Hepatic stellate cell (primary cell): ENCODE results near the gene PARL.
"Not testable (repeated sequence)": the region's sequence is repeated elsewhere in the genome, so short reads cannot be mapped to it uniquely, and the experiment has no call there.

Experiments used
- DNase-seq: peaks from one replicate; pipeline ENCODE4 v3.0.0; 2011; ENCODE audit warnings: low spot score

The PARL gene

DNA sequence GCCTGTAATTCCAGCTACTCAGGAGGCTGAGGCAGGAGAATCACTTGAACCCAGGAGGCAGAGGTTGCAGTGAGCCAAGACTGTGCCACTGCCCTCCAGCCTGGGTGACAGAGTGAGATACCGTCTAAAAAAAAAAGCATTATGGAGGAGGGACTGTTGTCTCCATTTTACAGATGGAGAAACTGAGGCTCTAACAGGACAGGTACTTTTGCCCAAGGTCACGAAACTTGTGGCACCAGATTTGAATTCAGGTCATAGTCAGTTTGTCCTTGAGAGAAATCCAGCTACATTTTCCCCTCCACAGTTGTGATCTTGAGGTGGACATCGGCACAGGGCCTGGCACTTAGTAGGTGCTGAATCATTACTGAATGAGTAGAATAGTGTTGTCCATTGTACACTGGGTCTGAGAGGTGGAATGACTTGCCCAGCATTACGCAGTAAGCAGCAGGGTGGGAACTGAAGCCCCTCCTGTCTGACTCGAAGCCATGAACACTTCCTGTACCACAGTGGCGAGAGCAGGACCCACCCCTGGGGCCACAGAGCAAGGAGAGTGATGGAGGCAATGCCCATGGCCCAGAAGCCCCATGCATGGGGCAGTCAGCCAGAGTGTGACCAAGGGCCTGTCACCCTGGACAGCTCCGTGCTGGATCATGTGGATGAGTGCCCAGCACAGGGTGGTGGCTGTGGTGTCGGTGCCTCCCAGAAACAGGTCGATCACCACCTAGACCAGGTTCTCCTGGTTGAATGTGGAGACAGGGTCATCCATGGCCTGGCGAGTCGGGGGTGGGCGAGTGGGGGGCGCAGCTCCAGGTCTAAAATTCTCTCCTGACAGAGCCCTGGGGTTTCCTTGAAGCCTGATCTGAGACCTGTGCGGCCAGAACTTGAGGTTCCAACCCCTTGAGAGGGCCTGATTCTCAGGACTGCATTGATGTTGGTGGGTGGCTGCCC is 20.4 kb upstream of the PARL start:
- no peak for DNase-seq

DNA sequence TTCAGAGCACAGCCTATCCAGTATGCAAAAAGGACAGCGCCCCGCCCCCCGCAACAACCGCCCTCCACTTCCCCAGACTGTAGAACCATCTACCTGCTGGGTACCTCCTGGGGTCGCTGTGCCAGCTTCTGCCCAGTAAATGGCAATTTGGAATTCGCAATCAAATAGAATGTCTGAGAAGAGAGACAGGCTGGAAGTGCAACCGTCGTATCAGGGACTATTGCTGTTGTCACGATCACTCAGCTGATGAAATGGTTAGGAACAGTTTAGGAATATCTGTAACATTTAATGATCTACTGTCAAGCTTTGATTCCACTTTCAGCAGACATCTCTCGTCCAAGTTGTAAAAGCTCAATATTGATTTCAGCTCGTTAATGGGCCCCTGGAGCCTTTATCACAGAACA is 13.3 kb upstream of the PARL start:
- DNase-seq, result no peak

DNA sequence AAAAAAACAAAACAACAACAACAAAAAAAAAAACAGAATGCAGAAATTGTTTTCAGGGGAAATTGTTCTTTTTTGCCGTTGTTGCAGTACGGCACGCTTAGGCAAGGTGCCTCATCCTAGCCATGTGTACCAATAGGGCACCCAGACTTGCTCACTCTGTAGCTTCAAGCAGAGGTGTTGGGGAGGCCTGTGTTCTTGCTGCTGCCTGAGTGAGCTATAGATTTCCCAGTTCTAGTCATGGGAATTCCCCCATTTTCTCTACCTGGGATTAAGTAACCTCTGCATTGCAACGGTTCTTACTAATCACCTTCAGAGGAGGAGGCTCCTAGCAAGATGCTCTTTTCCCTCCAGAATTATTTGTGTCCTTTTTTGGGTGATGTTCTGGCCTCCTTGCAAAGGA is 12.9 kb upstream of the PARL start:
- no peak for DNase-seq

DNA sequence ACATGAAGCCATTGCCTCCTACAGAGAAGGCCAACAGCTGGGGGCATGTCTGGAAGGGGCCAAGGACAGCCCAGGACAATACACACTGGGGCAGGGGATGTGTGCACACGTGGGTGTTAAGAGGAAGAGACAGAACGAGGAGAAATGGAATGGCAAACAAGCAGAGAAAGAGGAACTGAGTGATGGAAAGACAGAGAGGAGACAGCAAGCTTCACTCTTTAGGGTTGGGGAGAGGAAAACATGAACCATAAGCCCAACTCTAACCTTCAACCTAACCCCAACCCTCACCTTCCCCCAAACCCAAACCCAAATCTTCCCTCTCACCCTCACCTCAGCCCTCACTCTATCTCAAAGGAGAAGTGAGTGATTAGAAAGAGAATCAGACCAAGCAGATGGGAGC is 11.9 kb upstream of the PARL start:
- DNase-seq, result no peak

DNA sequence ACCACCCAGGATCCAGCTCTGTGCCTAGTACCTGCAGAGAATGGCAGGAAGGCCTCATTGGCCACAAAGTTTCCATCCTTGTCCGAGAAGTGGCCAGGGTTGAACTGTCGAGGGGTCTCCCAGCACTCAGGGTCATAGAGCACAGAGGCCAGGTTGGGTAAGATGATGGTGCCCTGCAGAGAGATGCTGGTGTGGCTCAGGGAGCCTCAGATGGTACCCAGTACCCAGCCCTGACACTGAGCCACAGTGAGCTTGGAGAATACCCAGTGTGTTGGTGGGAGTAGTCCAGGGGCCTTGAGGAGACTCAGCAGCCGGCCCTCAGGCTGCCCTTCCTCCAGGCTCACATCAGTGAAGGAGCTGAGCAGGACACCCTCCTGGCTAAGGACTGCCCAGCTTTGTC is 11.5 kb upstream of the PARL start:
- no peak for DNase-seq

DNA sequence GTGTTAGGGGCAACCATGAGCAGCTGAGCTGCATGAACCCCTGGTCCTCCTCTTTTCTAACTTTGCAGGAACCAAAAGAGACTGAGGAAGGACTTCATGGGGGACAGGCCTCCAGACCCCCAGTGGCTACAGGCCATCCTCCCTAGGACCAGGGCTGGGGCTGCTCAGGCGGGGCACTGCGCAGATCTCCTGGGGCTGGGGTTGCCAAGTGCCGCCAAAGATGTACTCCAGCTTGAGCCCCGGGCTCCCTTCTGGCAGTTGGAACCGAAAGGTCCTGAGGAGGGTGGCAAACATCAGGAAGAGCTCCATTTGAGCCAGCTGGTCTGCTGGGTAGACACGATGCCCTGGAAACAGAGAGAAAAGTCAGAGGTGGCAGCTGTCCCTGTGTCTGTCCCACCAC is 11.1 kb upstream of the PARL start:
- DNase-seq, result no peak

DNA sequence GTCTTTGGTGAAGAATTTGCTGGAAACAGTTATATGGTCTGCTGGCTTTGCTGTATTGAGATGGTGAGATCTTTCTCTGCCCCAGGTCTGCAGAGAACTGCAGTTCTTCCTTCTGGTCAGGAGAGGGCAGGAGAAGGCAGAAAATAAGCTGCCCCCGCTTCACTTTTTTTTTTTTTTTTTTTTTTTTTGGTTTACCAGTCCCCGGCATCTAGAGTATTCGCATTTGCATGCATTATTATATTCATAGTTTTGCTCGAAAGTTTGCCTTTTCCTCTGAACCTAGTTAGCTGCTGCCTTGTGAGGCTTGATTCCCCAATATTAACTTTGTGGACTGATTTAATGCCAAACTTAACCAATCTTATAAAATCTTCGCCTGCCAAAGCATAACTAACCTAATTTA is 10.6 kb upstream of the PARL start:
- peak; percentile 78 for DNase-seq

DNA sequence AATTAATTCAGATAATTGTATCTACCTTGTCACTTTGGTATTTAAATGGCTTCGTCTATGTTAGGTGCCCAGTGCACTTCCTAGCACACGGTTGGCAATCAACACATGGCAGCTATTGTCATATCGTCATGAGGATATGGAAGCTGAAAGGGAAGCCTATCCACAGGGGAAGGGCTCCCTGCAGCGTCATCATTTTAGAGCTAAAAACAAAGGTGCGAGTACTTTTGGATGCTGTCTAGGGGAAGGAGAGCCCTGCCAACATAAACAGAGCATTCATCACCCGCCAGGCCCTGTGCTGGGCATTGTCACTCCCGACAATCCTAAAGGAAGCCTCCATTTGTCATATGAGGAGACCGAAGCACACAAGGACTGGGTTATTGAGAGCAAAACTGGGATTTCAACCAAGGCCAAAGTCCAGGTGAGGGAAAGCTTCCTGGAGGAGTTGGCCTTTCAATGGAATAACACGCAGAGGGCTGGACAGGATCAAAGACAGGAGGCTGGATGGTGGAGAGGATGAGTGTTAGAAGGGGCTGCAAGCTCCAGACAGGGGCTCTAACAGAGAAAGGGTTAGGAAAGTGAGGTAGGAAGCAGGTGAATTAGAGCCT is 8.0 kb upstream of the PARL start:
- DNase-seq, result no peak

DNA sequence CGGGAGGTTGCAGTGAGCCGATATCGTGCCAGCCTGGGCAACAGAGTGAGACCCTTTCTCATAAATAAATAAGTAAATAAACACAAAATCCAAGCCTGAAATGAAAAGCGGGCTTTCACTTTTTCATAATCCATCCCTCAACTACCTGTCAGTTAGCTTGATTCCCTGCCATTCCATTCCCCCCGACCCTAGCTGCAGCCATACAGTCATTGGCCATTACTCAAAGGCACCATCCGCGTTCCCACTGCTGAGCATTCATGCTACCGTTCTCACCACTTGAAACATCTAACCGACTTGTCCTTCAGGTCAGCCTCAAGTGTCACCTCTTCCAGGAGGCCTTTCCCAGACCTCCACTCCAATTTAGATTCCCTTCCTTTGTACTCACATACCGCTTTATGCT is 1.1 kb upstream of the PARL start:
- no peak for DNase-seq

DNA sequence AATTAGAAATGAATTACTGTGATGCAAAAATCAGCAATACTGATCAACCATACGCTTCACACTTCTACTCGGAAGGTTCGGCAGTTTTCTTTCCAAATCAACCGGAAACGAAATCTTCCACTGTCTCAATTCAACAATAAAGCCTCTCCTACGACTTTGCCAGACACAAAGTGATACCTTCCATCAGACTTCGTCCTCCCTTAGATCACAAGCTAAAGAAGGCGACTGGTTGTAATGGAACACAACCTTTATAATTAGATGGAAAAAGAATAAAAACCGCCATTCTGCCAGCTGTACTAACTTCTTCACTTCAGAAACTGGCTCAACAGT is 618 bp downstream of the PARL start:
- no peak for DNase-seq

DNA sequence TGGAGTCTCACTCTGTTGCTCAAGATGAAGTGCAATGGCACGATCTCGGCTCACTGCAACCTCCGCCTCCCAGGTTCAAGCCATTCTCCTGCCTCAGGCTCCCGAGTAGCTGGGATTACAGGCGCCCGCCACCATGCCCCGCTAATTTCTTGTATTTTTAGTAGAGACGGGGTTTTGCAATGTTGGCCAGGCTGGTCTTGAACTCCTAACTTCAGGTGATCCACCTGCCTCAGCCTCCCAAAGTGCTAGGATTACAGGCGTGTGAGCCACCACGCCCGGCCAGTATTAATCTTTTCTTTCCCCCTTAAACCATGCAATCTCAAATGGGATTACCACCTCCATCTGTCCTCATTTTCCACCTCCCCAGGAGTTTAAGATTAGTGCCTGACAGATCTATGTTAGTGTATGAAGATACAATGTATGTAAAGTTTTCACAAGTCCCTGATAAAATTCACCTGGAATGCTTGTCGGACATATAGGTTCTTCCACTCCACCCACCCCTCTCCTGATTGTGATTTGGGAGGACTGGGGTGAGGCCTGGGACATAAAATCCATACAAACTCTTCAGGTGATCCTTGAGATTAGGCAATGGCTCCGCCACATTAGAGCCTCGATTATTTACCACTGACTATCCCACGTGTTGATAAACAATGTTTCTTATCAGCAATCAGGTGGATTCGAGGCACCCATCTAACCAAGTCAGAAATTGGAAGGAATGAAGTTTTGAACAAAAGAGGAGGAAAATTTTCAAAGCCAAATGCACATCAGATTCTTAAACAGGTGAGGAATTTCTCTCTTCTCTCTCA is 1.2 kb downstream of the PARL start:
- DNase-seq, result no peak

DNA sequence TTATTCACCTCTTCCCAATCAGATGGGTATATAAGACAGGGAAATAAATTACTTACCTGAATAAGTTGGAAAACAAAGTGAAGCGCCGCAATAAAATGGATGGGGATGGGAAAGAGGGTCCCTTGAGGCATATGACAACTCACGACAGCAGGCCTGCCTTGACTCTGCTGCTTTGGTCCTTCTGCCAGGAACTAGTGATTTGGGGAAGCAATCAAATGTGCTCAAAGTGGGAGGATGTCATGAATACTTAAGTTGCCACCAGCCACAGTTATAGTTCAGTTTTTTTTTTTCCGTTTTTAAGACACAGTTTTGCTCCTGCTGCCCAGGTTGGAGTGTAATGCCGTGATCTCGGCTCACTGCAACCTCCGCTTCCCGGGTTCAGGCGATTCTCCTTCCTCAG is 4.6 kb downstream of the PARL start:
- no peak for DNase-seq

DNA sequence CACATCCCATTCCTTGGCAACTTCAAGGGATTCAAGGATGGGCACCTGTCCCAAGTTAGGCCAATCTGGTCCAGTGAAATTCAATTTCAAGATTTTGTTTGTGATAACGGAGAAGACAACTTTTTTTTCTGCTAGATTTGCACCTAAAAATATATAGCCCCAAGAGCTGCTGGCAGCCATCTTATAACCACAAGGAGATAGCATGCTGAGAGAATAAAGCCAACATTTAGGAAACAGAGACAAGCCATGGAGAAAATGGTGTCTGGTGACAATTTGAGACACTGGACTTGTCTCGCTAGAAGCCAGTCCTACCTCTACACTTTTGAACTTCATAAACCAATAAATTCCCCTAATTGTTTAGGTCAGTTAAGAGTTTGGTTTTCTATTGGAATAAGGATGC is 5.4 kb downstream of the PARL start:
- no peak for DNase-seq

DNA sequence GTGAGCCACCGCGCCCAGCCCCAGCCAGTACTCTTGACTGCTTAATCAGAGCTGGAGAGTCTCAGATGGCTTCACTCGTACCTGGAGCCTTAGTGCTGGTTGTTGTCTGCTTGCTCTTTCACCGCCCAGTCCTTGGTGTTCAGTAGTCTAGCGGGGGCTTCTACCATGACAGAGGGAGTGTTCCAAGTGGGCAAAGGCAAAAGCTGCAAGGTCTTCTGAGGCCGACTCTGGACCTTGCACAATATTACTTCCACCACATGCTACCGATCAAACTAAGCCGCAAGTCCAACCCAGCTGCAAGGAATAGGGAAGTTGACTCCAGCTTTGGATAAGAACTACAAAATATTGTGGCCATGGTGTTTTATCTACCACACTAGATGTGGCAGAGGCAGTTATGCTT is 6.6 kb downstream of the PARL start:
- no peak for DNase-seq

DNA sequence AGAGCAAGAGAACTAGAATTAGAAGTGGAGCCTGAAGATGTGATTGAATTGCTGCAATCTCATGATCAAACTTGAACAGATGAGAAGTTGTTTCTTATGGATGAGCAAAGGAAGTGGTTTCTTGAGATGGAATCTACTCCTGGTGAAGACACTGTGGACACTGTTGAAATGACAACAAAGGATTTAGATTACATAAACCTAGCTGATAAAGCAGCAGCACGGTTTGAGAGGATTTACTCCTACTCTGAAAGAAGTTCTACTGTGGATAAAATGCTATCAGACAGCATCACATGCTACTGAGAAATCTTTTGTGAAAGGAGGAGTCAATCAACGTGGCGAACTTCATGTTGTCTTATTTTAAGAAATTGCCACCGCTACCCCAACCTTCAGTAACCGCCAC is 7.5 kb downstream of the PARL start:
- DNase-seq, result not testable (repeated sequence)

DNA sequence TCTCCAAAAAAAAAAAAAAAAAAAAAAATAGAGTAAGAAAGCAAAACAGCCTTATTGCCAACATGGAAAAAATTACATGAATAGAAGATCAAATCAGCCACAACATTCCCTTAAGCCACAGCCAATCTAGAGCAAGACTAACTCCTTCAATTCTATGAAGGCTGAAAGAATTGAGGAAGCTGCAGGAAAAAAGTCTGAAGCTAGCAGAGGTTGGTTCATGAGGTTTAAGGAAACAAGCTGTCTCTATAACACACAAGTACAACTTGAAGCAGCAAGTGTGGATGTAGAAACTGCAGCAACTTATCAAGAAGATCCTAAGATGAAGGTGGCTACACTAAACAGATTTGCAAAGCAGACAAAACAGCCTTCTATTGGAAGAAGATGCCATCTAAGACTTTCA is 9.3 kb downstream of the PARL start:
- DNase-seq, result no peak

DNA sequence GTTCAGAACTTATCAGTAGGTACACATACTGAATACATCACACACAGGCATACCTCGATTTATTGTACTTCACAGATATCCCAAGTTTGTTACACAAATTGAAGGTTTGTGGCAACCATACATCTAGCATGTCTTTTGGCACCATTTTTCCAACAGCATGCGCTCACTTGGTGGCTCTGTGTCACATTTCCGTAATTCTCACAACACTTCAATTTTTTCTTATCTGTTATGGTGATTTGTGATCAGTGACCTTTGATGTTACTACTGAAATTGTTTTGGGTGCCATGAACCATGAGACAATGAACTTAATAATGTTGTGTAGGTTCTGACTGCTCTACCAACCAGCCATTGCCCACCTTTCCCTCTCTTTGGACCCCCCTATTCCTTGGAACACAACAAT is 10.8 kb downstream of the PARL start:
- no peak for DNase-seq

DNA sequence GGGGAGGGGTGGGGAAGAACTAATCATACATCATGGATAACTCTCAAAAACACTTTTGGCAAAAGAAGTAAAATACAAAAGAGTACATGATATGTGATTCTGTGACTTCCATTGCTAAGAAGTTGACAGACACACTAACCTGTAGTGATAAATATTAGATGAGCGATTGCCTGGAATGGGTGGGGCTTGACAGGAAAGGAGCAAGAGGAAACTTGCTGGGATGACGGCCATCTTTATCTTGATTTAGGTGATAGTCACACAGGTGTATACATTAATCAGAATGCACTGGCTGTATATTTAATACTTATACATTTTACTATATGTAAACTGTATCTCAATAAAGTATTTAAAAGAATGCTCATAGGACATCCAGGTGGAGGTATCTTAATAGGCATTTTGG is 13.1 kb downstream of the PARL start:
- DNase-seq, result no peak

DNA sequence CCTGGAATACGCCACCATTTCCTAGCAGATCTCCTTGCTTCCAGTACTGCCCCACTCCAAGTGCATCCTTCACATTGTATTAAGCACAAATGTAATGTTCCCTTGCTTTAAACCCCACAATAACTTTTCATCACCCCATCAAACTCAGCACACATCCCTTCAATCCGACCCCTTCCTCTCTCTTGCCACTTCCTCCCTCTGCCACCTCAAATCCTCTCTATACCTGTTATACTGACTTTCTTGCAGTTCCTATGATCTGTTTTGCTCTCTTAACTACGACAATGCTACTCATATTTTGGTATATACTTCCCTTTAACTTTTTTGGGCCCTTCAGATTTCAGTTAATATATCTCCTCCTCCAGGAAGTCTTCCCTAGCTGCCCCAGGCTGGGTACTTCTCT is 14.1 kb downstream of the PARL start:
- DNase-seq, result no peak

DNA sequence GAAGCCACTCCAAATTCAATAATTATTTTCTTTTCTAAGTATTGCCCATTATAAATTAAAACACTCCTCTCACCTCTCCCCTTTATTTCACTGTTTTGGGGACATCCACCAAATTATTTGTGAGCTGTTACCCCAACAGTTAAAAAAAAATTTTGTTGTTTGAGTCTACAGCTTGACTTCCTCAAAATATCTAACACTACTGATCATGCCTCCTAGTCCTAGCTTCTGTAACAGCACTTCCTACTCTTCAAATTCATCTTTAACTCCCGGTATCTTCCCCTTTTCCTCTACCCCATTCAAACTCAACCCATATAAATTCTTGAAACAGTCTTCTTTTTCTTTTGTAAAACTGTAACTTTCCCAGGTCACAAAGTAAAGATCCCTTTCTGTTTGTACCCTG is 15.9 kb downstream of the PARL start:
- no peak for DNase-seq

DNA sequence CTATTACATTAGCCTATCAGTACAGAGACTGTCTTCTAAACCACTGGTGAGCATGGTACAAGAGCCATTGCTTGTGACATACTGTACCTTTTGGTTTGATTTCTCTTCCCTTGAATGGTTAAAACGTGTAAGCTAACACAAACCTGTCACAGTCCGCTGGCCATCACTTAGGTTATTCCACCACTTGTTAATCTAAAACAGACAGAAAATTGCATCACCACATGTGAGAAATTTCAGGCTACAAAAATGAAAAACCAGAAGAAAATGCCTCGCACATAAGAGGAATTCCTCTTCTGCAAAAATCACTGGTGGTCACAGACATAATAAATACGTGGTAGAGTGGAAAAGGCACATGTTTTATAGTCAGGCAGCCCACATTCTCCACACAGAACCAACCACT is 22.1 kb downstream of the PARL start:
- no peak for DNase-seq

DNA sequence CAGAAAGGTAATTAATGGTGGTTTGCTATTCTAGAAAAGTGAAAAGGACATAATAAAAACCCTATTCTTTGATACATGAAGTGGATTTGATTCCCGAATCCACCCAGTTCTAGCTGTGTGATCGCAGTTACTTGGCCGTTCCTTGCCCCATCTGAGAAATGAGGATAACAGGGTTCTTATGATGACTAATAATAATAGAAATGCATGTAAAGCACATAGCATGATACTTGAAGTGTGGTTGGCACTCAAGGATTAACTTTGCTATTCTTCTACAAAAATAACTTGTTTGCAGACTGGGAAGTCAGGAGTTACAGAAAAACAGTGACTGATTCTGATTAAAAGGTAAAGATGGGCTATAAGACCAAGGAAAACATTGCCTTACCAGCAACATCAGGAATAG is 26.8 kb downstream of the PARL start:
- DNase-seq, result peak; percentile 6
